PFSK-1 (cell line): Measurements from ENCODE around the gene KIRREL3.

Source experiments
- FOXP2 ChIP-seq: optimal IDR thresholded peaks from 2 replicates; pipeline ENCODE3; 2011; ENCODE audit warnings: borderline replicate concordance, control low read depth, inconsistent platforms; ENCODE audit not compliant: insufficient read depth; ENCODE audit errors: extremely low read length, extremely low read depth
- POLR2AphosphoS5 ChIP-seq: IDR thresholded peaks from 2 replicates; pipeline ENCODE4 v1.6.1; 2012; ENCODE audit warnings: low read depth, mild to moderate bottlenecking, control low read depth, low read length, moderate library complexity
- REST ChIP-seq, 2 experiments: IDR thresholded peaks; 2 replicates each; pipeline versions ENCODE4 v1.6.1 to v1.8.0; 2011 to 2012; ENCODE audit warnings: low read depth in 2 of 2, low read length in 2 of 2, control low read depth in 1 of 2, inconsistent platforms in 1 of 2, mild to moderate bottlenecking in 1 of 2, moderate library complexity in 1 of 2; ENCODE audit not compliant: insufficient read depth in 1 of 2
- SIN3A ChIP-seq: IDR thresholded peaks from 2 replicates; pipeline ENCODE4 v1.6.1; 2012; ENCODE audit warnings: mild to moderate bottlenecking, low read length, moderate library complexity, borderline replicate concordance; ENCODE audit not compliant: insufficient read depth
- TAF1 ChIP-seq: IDR thresholded peaks from 2 replicates; pipeline ENCODE4 v1.6.1; 2012; ENCODE audit warnings: low read length, control low read depth, borderline replicate concordance; ENCODE audit not compliant: insufficient read depth

KIRREL3 gene

GRCh38 chr11:126465573-126466188 lies 534.9 kb downstream of the KIRREL3 start:
- TF ChIP-seq FOXP2: no peak
- TF ChIP-seq POLR2AphosphoS5: no peak
- TF ChIP-seq TAF1: no peak
- no peak for TF ChIP-seq REST (IDR thresholded peaks at IDR 0.05; ENCODE audit: insufficient read depth in 1 of 2, low read depth in 2 of 2, low read length in 2 of 2)
- TF ChIP-seq SIN3A: no peak

GRCh38 chr11:126464796-126465195 lies 535.8 kb downstream of the KIRREL3 start:
- TF ChIP-seq TAF1 (no peak), SIN3A (no peak), FOXP2 (no peak)

DNA sequence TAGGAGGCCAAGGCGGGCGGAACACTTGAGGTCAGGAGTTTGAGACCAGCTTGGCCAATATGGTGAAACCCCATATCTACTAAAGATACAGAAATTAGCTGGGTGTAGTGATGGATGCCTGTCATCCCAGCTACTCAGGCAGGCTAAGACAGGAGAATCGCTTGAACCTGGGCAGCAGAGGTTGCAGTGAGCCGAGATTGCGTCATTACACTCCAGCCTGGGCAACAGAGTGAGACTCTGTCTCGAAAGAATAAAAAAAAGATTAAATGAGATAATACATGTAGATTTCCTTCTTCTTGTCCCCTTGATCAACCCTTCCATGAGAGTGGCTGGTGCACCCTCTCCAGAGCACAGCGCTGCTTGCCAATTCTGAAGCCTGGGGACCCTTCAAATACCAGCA lies 538.1 kb downstream of the KIRREL3 start:
- TF ChIP-seq POLR2AphosphoS5: no peak
- no peak for TF ChIP-seq REST (IDR thresholded peaks at IDR 0.05; ENCODE audit: insufficient read depth in 1 of 2, low read depth in 2 of 2, low read length in 2 of 2)
- TF ChIP-seq FOXP2: no peak
- no peak for TF ChIP-seq SIN3A
- TF ChIP-seq TAF1: no peak

DNA sequence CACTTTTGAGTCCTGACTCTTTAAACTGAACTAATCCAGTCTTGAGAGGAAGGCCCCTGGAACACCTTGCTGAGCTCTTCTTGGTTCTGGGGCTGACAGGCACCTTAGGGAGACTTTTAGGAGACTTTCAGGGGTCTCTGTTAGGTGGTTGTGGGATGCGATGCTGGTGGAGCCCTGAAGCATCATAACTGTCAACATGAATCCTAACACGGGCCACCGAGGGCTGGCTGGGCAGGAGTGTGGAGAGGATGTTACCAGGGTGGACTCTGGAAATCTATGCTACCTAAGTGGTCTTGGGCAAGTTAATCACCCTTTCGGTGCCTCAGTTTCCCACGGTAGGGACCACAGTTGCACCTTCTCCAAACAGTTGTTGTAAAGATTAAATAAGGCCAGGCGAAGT lies 538.6 kb downstream of the KIRREL3 start:
- no peak for TF ChIP-seq FOXP2
- no peak for TF ChIP-seq TAF1

DNA sequence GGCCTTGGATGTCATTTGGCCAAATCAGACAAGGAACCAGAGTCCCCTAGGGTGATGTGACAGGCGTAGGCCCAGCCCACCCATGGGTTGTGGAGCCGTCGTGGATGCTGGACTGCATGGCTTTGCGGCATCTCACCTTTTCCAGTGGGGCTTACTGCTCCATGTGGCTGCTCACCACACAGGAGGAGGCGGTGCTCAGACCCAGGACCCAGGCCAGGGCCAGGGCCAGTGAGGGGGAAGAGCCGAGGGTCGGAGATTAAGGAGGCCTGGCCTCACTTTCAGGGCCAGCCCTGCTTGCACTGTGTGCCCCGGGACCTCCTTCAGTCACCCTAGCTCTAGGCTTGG lies 539.5 kb downstream of the KIRREL3 start:
- no peak for TF ChIP-seq POLR2AphosphoS5

DNA sequence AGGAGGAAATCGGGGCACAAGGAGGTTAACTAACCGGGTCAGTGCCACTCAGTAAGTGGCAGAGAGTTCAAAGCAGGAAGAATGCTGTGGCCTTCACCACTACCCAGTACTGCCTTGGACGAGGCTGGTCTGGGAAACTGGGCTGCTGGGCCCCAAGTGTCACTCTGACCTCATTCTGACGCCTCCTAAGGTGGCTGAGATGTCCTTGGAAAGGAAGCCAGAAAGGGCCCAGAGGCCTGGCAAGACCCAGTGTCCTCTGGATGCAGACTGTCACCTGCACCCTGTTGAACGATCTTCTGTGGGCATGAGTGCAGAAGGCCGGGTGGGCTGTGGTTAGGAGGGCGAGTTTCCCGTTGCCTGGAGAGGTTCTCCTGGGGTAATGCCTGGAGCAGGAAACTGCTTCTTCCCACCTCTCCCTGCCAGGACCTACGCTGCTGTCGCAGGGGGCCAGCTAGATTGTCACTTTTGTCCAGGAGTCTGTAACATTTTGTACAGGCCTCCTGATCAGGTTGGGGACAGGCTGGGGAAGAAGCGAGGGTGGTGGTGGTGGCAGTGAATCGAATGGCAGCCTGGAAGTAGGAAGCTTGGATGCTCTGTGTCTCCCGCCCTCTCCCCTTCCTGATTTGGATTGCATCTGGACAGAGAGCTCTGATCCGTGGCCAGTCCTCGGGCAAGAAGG lies 540.0 kb downstream of the KIRREL3 start:
- TF ChIP-seq FOXP2: no peak
- TF ChIP-seq REST (IDR thresholded peaks at IDR 0.05; ENCODE audit: insufficient read depth in 1 of 2, low read depth in 2 of 2, low read length in 2 of 2): no peak
- TF ChIP-seq SIN3A: no peak
- no peak for TF ChIP-seq POLR2AphosphoS5
- no peak for TF ChIP-seq TAF1
